GM19328 (cell line): Measurements from ENCODE around the gene FOXP2.

ENCODE experiments used
- ATAC-seq: cut with Tn5 transposase; IDR thresholded peaks from one replicate; pipeline ENCODE4 v1.9.1; 2021; ENCODE audit warnings: mild to moderate bottlenecking, moderate library complexity; ENCODE audit not compliant: unreplicated experiment

Gene FOXP2

GRCh38 chr7:114649689-114650088, 235.1 kb downstream of the FOXP2 start:
- no peak for ATAC-seq

GRCh38 chr7:114650491-114650890, 235.9 kb downstream of the FOXP2 start:
- ATAC-seq, result no peak

GRCh38 chr7:114652041-114652440, 237.4 kb downstream of the FOXP2 start:
- no peak for ATAC-seq

GRCh38 chr7:114653364-114654088, 238.9 kb downstream of the FOXP2 start:
- ATAC-seq, result no peak

- ATAC-seq, result no peak
Measured at GRCh38 chr7:114656466-114656865, 241.9 kb downstream of the FOXP2 start.

GRCh38 chr7:114657279-114657678, 242.7 kb downstream of the FOXP2 start:
- no peak for ATAC-seq

GRCh38 chr7:114658216-114658615, 243.6 kb downstream of the FOXP2 start:
- ATAC-seq, result no peak

- ATAC-seq, result no peak
Measured at GRCh38 chr7:114659409-114660125, 245.0 kb downstream of the FOXP2 start.

- no peak for ATAC-seq
Measured at GRCh38 chr7:114660126-114660486, 245.5 kb downstream of the FOXP2 start.

- no peak for ATAC-seq
Measured at GRCh38 chr7:114660753-114661152, 246.1 kb downstream of the FOXP2 start.

- ATAC-seq, result no peak
Measured at GRCh38 chr7:114662002-114662677, 247.5 kb downstream of the FOXP2 start.

- ATAC-seq, result no peak
Measured at GRCh38 chr7:114663502-114663901, 248.9 kb downstream of the FOXP2 start.

- no peak for ATAC-seq
Measured at GRCh38 chr7:114670676-114671075, 256.1 kb downstream of the FOXP2 start.

- ATAC-seq, result no peak
Measured at GRCh38 chr7:114671563-114672123, 257.0 kb downstream of the FOXP2 start.

GRCh38 chr7:114678116-114678515, 263.5 kb downstream of the FOXP2 start:
- no peak for ATAC-seq

GRCh38 chr7:114687238-114687637, 272.6 kb downstream of the FOXP2 start:
- ATAC-seq, result no peak

- no peak for ATAC-seq
Measured at GRCh38 chr7:114688443-114689055, 273.9 kb downstream of the FOXP2 start.

GRCh38 chr7:114689406-114689805, 274.8 kb downstream of the FOXP2 start:
- ATAC-seq, result no peak

- ATAC-seq, result no peak
Measured at GRCh38 chr7:114691605-114692004, 277.0 kb downstream of the FOXP2 start.

- no peak for ATAC-seq
Measured at GRCh38 chr7:114695182-114695581, 280.6 kb downstream of the FOXP2 start.

- no peak for ATAC-seq
Measured at GRCh38 chr7:114700247-114700928, 285.8 kb downstream of the FOXP2 start.
